PFSK-1 (cell line): ENCODE measurements around the gene PLSCR1.

Experiments
- FOXP2 ChIP-seq: optimal IDR thresholded peaks from 2 replicates; pipeline ENCODE3; 2011; ENCODE audit warnings: borderline replicate concordance, control low read depth, inconsistent platforms; ENCODE audit not compliant: insufficient read depth; ENCODE audit errors: extremely low read length, extremely low read depth
- POLR2AphosphoS5 ChIP-seq: IDR thresholded peaks from 2 replicates; pipeline ENCODE4 v1.6.1; 2012; ENCODE audit warnings: low read depth, mild to moderate bottlenecking, control low read depth, low read length, moderate library complexity
- REST ChIP-seq, 2 experiments: IDR thresholded peaks; 2 replicates each; pipeline versions ENCODE4 v1.6.1 to v1.8.0; 2011 to 2012; ENCODE audit warnings: low read depth in 2 of 2, low read length in 2 of 2, control low read depth in 1 of 2, inconsistent platforms in 1 of 2, mild to moderate bottlenecking in 1 of 2, moderate library complexity in 1 of 2; ENCODE audit not compliant: insufficient read depth in 1 of 2
- SIN3A ChIP-seq: IDR thresholded peaks from 2 replicates; pipeline ENCODE4 v1.6.1; 2012; ENCODE audit warnings: mild to moderate bottlenecking, low read length, moderate library complexity, borderline replicate concordance; ENCODE audit not compliant: insufficient read depth
- TAF1 ChIP-seq: IDR thresholded peaks from 2 replicates; pipeline ENCODE4 v1.6.1; 2012; ENCODE audit warnings: low read length, control low read depth, borderline replicate concordance; ENCODE audit not compliant: insufficient read depth

PLSCR1 gene

GRCh38 chr3:146550070-146550615, 5.7 kb upstream of the PLSCR1 start:
- no peak for TF ChIP-seq FOXP2

- no peak for TF ChIP-seq SIN3A
- TF ChIP-seq TAF1 = no peak
- TF ChIP-seq POLR2AphosphoS5 = no peak
- no peak for TF ChIP-seq REST (IDR thresholded peaks at IDR 0.05; ENCODE audit: insufficient read depth in 1 of 2, low read depth in 2 of 2, low read length in 2 of 2)
- no peak for TF ChIP-seq FOXP2
Observed at GRCh38 chr3:146547235-146547835, 2.9 kb upstream of the PLSCR1 start.

GRCh38 chr3:146546366-146546965, 2.1 kb upstream of the PLSCR1 start:
- TF ChIP-seq SIN3A = no peak
- no peak for TF ChIP-seq POLR2AphosphoS5
- TF ChIP-seq FOXP2 = no peak
- TF ChIP-seq REST (IDR thresholded peaks at IDR 0.05; ENCODE audit: insufficient read depth in 1 of 2, low read depth in 2 of 2, low read length in 2 of 2) = no peak

- TF ChIP-seq REST (IDR thresholded peaks at IDR 0.05; ENCODE audit: insufficient read depth in 1 of 2, low read depth in 2 of 2, low read length in 2 of 2) = no peak
- TF ChIP-seq POLR2AphosphoS5 = no peak
Observed at GRCh38 chr3:146544929-146545528, 622 bp upstream of the PLSCR1 start.

GRCh38 chr3:146543461-146544001, 876 bp downstream of the PLSCR1 start:
- TF ChIP-seq REST (IDR thresholded peaks at IDR 0.05; ENCODE audit: insufficient read depth in 1 of 2, low read depth in 2 of 2, low read length in 2 of 2) (no peak), FOXP2 (no peak), SIN3A (peak; percentile 29; the same call in 1 of the 2 replicates)
